ENCODE measurements around the gene AFM. TPM values are rescaled to one million over a fixed set of nuclear protein-coding genes. Genes with fewer than 3 reads are reported as not detected.

The AFM gene
- total and polyA plus RNA-seq, 10 of the 15 experiments (the other 5 are each of a cell fraction or from before 2014, with no cell fraction given), result not detected

DNA sequence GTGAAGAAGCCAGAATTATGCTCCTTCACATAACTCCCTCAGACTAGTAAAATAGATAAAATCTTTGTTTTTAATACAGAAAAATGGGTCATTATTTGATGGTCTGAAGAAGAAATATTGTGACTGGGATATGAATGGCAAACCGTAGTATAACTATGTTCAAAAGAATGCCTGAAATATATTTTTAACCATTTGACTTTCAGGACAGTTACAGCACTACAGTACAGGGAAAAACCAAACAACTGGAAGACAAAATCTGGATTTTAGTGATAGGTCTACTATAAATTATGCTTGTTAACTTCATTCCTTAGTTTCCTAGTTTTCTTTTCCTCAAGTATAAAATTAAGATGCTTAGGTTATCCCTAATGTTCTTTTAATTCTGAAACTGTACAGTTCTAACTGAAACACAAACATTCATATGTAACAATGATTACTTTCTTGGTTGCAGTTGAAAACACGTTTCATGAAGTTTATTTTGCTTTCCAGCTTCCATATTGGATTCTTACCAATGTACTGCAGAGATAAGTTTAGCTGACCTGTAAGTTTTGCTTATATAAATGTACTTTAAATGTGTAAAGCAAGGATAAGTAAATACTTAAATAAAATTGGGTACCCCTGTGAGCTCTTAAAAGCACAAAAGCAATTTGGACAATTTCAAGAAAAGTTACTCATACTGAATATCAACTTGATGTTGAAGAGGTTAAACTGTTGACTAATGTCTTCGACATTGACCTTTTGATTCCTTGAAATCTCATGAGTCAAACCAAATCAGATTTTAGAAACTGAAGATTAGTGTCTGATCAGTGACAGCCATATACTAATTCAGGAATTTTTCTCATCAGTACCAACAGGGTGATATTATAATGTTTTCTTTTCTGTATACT lies 44.6 kb upstream of the AFM start:
- H3K27me3 ChIP-seq (replicated peaks in 1 of 2; ENCODE audit: control insufficient read depth in 2 of 2, insufficient read depth in 2 of 2, low read length in 1 of 2), result no peaks in the 10 kb centered on the region
- H3K4me1 ChIP-seq (ENCODE audit: control insufficient read depth, insufficient read depth, low read length), result no peaks in the 10 kb centered on the region
- ATAC-seq, result no peak
- in situ Hi-C loops (cut with MboI), result no loop called here
- no TSS peak for BruUV-seq (replicated peaks)
- TF ChIP-seq, protein P1, sequence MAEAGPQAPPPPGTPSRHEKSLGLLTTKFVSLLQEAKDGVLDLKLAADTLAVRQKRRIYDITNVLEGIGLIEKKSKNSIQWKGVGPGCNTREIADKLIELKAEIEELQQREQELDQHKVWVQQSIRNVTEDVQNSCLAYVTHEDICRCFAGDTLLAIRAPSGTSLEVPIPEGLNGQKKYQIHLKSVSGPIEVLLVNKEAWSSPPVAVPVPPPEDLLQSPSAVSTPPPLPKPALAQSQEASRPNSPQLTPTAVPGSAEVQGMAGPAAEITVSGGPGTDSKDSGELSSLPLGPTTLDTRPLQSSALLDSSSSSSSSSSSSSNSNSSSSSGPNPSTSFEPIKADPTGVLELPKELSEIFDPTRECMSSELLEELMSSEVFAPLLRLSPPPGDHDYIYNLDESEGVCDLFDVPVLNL (IDR thresholded peaks at IDR 0.05; ENCODE audit: low read depth, low read length), result no peak
- TF ChIP-seq CBX5 (IDR thresholded peaks at IDR 0.05; ENCODE audit: low read depth) (no peak), SMAD1 (IDR thresholded peaks at IDR 0.05; ENCODE audit: low read depth, partially characterized antibody) (no peak), TBL1XR1 (IDR thresholded peaks at IDR 0.05; ENCODE audit: low read depth, low read length) (no peak), JUND (IDR thresholded peaks at IDR 0.05; ENCODE audit: low read depth, low read length) (no peak), MXI1 (IDR thresholded peaks at IDR 0.05; ENCODE audit: low read depth, low read length) (no peak), ZNF217 (IDR thresholded peaks at IDR 0.05) (no peak), POLR2AphosphoS2 (IDR thresholded peaks at IDR 0.05; ENCODE audit: low read depth, low read length) (no peak)
- TF ChIP-seq, protein P2, sequence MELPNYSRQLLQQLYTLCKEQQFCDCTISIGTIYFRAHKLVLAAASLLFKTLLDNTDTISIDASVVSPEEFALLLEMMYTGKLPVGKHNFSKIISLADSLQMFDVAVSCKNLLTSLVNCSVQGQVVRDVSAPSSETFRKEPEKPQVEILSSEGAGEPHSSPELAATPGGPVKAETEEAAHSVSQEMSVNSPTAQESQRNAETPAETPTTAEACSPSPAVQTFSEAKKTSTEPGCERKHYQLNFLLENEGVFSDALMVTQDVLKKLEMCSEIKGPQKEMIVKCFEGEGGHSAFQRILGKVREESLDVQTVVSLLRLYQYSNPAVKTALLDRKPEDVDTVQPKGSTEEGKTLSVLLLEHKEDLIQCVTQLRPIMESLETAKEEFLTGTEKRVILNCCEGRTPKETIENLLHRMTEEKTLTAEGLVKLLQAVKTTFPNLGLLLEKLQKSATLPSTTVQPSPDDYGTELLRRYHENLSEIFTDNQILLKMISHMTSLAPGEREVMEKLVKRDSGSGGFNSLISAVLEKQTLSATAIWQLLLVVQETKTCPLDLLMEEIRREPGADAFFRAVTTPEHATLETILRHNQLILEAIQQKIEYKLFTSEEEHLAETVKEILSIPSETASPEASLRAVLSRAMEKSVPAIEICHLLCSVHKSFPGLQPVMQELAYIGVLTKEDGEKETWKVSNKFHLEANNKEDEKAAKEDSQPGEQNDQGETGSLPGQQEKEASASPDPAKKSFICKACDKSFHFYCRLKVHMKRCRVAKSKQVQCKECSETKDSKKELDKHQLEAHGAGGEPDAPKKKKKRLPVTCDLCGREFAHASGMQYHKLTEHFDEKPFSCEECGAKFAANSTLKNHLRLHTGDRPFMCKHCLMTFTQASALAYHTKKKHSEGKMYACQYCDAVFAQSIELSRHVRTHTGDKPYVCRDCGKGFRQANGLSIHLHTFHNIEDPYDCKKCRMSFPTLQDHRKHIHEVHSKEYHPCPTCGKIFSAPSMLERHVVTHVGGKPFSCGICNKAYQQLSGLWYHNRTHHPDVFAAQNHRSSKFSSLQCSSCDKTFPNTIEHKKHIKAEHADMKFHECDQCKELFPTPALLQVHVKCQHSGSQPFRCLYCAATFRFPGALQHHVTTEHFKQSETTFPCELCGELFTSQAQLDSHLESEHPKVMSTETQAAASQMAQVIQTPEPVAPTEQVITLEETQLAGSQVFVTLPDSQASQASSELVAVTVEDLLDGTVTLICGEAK (IDR thresholded peaks at IDR 0.05; ENCODE audit: borderline replicate concordance), result no peak
- TF ChIP-seq, protein P3, sequence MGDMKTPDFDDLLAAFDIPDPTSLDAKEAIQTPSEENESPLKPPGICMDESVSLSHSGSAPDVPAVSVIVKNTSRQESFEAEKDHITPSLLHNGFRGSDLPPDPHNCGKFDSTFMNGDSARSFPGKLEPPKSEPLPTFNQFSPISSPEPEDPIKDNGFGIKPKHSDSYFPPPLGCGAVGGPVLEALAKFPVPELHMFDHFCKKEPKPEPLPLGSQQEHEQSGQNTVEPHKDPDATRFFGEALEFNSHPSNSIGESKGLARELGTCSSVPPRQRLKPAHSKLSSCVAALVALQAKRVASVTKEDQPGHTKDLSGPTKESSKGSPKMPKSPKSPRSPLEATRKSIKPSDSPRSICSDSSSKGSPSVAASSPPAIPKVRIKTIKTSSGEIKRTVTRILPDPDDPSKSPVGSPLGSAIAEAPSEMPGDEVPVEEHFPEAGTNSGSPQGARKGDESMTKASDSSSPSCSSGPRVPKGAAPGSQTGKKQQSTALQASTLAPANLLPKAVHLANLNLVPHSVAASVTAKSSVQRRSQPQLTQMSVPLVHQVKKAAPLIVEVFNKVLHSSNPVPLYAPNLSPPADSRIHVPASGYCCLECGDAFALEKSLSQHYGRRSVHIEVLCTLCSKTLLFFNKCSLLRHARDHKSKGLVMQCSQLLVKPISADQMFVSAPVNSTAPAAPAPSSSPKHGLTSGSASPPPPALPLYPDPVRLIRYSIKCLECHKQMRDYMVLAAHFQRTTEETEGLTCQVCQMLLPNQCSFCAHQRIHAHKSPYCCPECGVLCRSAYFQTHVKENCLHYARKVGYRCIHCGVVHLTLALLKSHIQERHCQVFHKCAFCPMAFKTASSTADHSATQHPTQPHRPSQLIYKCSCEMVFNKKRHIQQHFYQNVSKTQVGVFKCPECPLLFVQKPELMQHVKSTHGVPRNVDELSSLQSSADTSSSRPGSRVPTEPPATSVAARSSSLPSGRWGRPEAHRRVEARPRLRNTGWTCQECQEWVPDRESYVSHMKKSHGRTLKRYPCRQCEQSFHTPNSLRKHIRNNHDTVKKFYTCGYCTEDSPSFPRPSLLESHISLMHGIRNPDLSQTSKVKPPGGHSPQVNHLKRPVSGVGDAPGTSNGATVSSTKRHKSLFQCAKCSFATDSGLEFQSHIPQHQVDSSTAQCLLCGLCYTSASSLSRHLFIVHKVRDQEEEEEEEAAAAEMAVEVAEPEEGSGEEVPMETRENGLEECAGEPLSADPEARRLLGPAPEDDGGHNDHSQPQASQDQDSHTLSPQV (IDR thresholded peaks at IDR 0.05), result no peak
- H3K4me2 ChIP-seq (ENCODE audit: control insufficient read depth, insufficient read depth), result no peak overlapping the region
- no peaks in the 10 kb centered on the region for H4K20me1 ChIP-seq (ENCODE audit: control insufficient read depth, insufficient read depth)
- intact Hi-C loops (cut with micrococcal nuclease; ENCODE audit: unreplicated experiment), result no loop called here
- no peak overlapping the region for H3K9ac ChIP-seq (ENCODE audit: control insufficient read depth, insufficient read depth, low read length)
- ChIA-PET SMC1A (ENCODE audit: uncharacterized antibody, unreplicated experiment) (no interaction called here), CTCF (interaction anchor here (1.9 kb wide), 1 partner anchor 137 kb away, joined by 4 read pairs; no protein-coding TSS in a partner anchor), POLR2A (no interaction called here), RAD21 (ENCODE audit: unreplicated experiment) (no interaction called here)
- whole genome bisulfite sequencing (ENCODE audit: insufficient coverage, insufficient replicate concordance, low lambda C conversion rate, missing lambda C conversion rate), result 10% methylated on average over 3 of the region's 3 CpGs
- no peak for DNase-seq (ENCODE audit: low read depth, low spot score)
- H3K9me3 ChIP-seq (replicated peaks; ENCODE audit: control insufficient read depth, insufficient read depth, low read length), result no peaks in the 10 kb centered on the region
- H3K27ac ChIP-seq (ENCODE audit: control insufficient read depth, insufficient read depth), result no peak overlapping the region
- H3K4me3 ChIP-seq, result no peak overlapping the region
- no peaks in the 10 kb centered on the region for H3K36me3 ChIP-seq (ENCODE audit: control insufficient read depth in 2 of 2, insufficient read depth in 2 of 2, low read length in 1 of 2)
- no peak for FAIRE-seq
- no peaks in the 10 kb centered on the region for H3K79me2 ChIP-seq (ENCODE audit: control insufficient read depth, insufficient read depth, low read length)
- no peak overlapping the region for H2AFZ ChIP-seq (ENCODE audit: control insufficient read depth, low read depth, low read length)
